ENCODE results near the gene FOCAD.
"Not testable (repeated sequence)": the region's sequence is repeated elsewhere in the genome, so short reads cannot be mapped to it uniquely, and the experiment has no call there.

The FOCAD gene

GRCh38 chr9:20646656-20647055 is 37.4 kb upstream of the FOCAD start:
- TF ChIP-seq CTCF (conservative IDR thresholded peaks at IDR 0.05; ENCODE audit: low read length): no peak
- no peak for DNase-seq (ENCODE audit: low read depth)
- H3K4me3 ChIP-seq (ENCODE audit: low read length): no peak overlapping the region

- no peak for TF ChIP-seq CTCF (conservative IDR thresholded peaks at IDR 0.05; ENCODE audit: low read length)
- H3K4me3 ChIP-seq (ENCODE audit: low read length): no peak overlapping the region
- no peak for DNase-seq (ENCODE audit: low read depth)
Measured at GRCh38 chr9:20649381-20649780, 34.7 kb upstream of the FOCAD start.

- no peak overlapping the region for H3K4me3 ChIP-seq (ENCODE audit: low read length)
- no peak for TF ChIP-seq CTCF (conservative IDR thresholded peaks at IDR 0.05; ENCODE audit: low read length)
- no peak for DNase-seq (ENCODE audit: low read depth)
Measured at GRCh38 chr9:20650313-20650712, 33.7 kb upstream of the FOCAD start.

GRCh38 chr9:20650750-20651299 is 33.2 kb upstream of the FOCAD start:
- DNase-seq (ENCODE audit: low read depth): no peak
- no peak for TF ChIP-seq CTCF (conservative IDR thresholded peaks at IDR 0.05; ENCODE audit: low read length)
- no peak overlapping the region for H3K4me3 ChIP-seq (ENCODE audit: low read length)

GRCh38 chr9:20651939-20652338 is 32.1 kb upstream of the FOCAD start:
- H3K4me3 ChIP-seq (ENCODE audit: low read length): no peak overlapping the region
- DNase-seq (ENCODE audit: low read depth): no peak
- no peak for TF ChIP-seq CTCF (conservative IDR thresholded peaks at IDR 0.05; ENCODE audit: low read length)

- peak overlapping the region; percentile 55 for H3K4me3 ChIP-seq (ENCODE audit: low read length)
- not testable (repeated sequence) for DNase-seq (ENCODE audit: low read depth)
Measured at GRCh38 chr9:20658246-20658667, 25.8 kb upstream of the FOCAD start.

GRCh38 chr9:20658677-20659473 is 25.2 kb upstream of the FOCAD start:
- DNase-seq (ENCODE audit: low read depth): no peak
- H3K4me3 ChIP-seq (ENCODE audit: low read length): peak overlapping the region; percentile 55

More at GRCh38 chr9:20658677-20659473, 25.2 kb upstream of the FOCAD start:
- no peak for TF ChIP-seq CTCF (conservative IDR thresholded peaks at IDR 0.05; ENCODE audit: low read length)
